Skeletal muscle satellite cell (primary cell): Measurements from ENCODE around the gene SHROOM1.

ENCODE experiments used
- H3K27me3 ChIP-seq: 2 replicates; pipeline ENCODE4 v1.7.0; 2013; ENCODE audit warnings: low read length; ENCODE audit not compliant: control insufficient read depth, insufficient read depth
- H3K36me3 ChIP-seq: 2 replicates; pipeline ENCODE4 v1.7.0; 2013; ENCODE audit warnings: mild to moderate bottlenecking, control low read depth, low read length; ENCODE audit not compliant: insufficient read depth
- H3K4me1 ChIP-seq: 2 replicates; pipeline ENCODE4 v1.7.0; 2013; ENCODE audit warnings: low read length; ENCODE audit not compliant: control insufficient read depth, insufficient read depth
- H3K4me2 ChIP-seq: 2 replicates; pipeline ENCODE4 v1.7.0; 2013; ENCODE audit warnings: mild to moderate bottlenecking, low read length
- H3K4me3 ChIP-seq: 2 replicates; pipeline ENCODE4 v1.7.0; 2013; ENCODE audit warnings: low read length
- H3K9ac ChIP-seq: 2 replicates; pipeline ENCODE4 v1.7.0; 2013; ENCODE audit warnings: mild to moderate bottlenecking, low read depth, low read length, moderate library complexity
- H3K9me3 ChIP-seq: replicated peaks from 2 replicates; pipeline ENCODE4 v1.7.0; 2013; ENCODE audit warnings: mild to moderate bottlenecking, control low read depth, low read length

Gene SHROOM1

DNA sequence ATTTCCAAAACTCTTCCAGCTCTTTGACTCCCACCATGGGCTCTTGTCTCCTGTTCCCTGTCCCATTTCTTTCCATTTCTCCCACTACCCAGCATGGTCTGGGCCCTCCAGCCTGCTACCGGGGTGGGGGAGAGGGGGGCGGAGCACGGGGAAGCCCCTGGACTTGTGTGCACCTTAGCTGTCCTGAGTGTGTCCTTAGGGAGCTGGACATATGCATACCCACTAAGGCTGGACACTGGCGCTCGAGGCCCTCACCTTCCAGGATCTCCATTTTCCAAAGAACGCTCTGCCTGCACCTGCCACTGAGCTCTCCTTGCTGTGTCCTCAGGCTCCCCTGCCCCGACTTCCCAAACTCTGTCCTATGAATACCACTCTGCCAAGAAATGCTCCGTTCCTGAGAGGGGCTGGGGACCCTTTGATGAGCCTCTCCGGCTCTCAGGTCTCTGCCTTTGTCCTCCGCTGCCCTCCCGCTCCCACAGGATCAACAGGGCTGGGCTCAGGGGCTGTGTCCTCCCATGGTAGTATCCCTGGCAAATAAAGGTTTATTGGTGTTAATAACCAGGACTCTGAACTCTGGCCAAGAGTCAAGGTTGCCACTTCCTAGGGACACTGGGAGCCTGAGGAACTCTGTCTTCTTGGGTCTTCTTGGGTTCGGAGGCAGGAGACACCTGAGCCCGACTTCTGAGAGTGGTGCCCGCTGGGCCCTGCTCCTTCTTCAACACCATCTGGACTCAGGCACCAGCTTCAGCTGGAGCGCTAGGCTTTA lies 831 bp upstream of the SHROOM1 start:
- H3K9me3 ChIP-seq, result no peaks in the 10 kb centered on the region
- peaks cover 8% of the 10 kb centered on the region for H3K4me1 ChIP-seq
- H3K4me2 ChIP-seq, result peak overlapping the region; percentile 99
- H3K9ac ChIP-seq, result peak overlapping the region; percentile 89
- H3K27me3 ChIP-seq, result no peaks in the 10 kb centered on the region
- H3K36me3 ChIP-seq, result no peaks in the 10 kb centered on the region
- H3K4me3 ChIP-seq, result peak overlapping the region; percentile 99

DNA sequence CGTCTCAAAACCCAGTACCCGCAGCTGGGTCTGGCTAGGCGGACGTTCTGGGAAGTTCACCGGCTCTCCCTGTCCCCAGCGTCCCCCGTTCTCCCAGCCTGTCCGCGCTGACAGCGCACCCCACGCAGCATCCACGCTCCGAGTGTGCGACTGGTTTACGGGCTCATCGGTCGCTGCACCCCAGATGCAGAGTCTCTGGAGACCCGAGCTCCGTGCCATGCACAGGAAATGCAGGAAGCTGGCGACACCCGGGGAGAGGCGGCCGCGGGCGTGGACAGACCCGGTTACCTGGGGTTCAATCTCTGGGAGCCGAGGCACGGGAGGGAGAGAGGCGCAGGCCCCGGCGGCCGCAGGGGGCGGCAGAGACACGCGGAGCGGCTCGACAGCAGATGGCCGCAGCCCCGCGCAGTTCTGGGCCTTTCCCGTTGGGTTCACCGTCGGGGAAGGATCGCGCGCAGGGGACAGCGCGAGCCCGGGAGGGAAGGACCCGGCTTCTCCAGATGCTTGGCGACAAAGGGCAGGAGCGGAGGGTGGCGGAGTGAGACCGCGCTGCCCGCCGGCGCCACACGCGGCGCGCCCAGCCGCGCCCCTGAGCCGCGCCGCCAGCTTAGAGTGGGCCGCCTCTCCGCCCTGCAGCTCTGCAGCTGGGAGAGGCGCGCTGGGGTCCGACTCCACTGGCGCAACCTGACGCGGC lies 558 bp downstream of the SHROOM1 start:
- Histone ChIP-seq H3K9ac (peak overlapping the region; percentile 89), H3K27me3 (no peaks in the 10 kb centered on the region)

DNA sequence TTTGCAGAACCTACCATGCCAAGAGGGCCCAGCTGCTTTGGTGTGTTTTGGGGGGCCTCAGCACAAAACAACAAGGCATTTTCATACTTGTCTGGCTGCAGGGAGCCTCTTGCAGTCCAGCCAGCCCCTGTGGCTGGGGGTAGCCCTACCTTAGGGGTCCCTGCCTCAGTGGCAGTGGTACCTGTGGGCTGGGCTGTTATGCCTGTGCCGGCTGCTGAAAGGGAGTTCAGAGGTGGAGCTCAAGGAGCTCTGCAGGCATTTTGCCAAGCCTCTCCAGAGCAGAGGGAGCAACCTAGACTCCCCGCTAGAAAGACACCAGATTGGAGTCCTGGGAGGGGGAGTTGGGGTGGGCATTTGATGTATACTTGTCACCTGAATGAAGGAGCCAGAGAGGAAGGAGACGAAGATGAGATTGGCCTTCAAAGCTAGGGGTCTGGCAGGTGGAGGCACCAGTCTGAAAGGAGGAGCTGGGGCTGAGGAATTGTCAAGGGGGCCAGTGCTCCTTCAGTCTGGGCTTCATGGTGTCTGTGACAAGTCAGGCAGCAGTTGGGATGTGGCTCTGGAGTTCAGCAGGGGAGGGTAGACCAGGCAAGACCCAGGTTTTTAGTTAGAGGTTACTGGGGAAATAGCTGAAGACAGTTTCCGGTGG lies 1.5 kb downstream of the SHROOM1 start:
- Histone ChIP-seq H3K9ac (peak overlapping the region; percentile 89), H3K4me3 (no peak overlapping the region), H3K4me1 (peaks cover 8% of the 10 kb centered on the region), H3K36me3 (peaks cover 8% of the 10 kb centered on the region), H3K27me3 (no peaks in the 10 kb centered on the region), H3K9me3 (no peaks in the 10 kb centered on the region), H3K4me2 (peak overlapping the region; percentile 99)

More for the DNA sequence above, 558 bp downstream of the SHROOM1 start:
- Histone ChIP-seq H3K36me3 (peaks cover 4% of the 10 kb centered on the region), H3K4me1 (peaks cover 8% of the 10 kb centered on the region), H3K9me3 (no peaks in the 10 kb centered on the region), H3K4me2 (peak overlapping the region; percentile 99), H3K4me3 (peak overlapping the region; percentile 99)

DNA sequence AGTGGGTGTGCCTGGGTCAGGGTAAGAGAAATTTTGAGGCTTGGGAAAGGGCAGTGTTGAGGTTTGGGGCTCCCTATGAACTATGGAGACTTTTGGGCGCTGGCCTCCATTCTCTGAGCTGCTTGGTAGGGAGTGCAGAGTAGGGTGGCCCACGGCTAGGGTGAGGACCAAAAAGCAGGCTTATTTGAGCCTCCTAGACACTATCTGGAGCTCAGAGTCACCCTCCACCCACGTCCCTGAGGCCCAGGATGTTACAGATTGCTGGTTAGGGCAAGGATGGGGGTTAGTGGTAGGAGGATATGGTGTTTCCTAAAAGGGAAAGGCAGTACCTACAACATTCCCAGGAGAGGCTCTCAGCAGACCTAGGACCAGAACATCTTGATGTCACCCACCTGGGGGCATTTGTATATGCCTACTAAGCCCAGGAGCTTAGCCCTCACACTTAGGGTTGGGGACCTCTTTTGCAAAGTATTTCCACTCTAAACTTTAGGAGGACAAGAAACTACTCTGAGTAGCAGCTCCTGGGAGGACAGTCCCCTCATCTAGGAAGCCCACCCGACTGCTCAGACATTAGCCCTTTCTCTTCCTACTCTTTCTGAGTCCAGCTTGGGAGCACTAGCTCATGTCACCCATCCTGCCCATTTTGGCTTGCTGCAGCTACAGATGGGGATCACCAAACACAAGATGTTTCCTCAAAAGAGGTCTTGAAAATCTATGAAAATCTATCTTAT lies 2.3 kb downstream of the SHROOM1 start:
- Histone ChIP-seq H3K36me3 (peaks cover 11% of the 10 kb centered on the region), H3K4me1 (peaks cover 8% of the 10 kb centered on the region), H3K4me2 (no peak overlapping the region), H3K9ac (no peak overlapping the region), H3K9me3 (no peaks in the 10 kb centered on the region), H3K27me3 (no peaks in the 10 kb centered on the region), H3K4me3 (no peak overlapping the region)

DNA sequence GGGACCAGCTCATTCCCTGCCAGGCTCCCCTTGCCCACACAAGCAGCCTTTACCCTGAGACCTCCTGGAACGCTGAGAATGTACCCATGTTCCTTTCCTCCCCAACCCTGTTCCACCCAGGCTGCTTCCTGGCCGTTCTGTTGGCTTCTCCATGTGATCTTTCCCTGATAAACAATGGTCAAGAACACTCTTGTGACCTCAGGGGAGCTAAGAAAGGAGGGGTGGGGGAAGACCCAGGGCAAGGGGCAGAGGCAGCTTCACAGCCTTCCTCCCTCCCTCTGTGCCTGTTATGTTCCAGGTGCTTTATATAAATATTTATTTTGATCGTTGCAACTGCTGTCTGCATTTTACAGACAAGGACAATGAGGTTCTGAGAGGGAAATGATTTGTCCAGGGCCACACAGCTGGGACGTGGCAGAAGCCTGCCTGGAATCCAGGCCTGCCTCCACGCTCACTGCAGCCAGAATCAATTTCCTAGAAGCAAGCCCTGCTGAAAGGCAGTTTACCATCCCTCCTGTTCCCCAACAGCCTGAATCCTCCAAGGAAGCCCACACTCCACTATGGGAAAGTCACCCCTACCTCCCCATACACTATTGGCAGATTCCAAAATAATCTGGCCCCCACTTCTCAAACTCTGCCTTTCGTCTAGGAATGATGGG lies 3.9 kb downstream of the SHROOM1 start:
- Histone ChIP-seq H3K9me3 (no peaks in the 10 kb centered on the region), H3K4me1 (peaks cover 8% of the 10 kb centered on the region), H3K9ac (no peak overlapping the region), H3K36me3 (peaks cover 11% of the 10 kb centered on the region), H3K4me3 (no peak overlapping the region), H3K27me3 (no peaks in the 10 kb centered on the region), H3K4me2 (no peak overlapping the region)

DNA sequence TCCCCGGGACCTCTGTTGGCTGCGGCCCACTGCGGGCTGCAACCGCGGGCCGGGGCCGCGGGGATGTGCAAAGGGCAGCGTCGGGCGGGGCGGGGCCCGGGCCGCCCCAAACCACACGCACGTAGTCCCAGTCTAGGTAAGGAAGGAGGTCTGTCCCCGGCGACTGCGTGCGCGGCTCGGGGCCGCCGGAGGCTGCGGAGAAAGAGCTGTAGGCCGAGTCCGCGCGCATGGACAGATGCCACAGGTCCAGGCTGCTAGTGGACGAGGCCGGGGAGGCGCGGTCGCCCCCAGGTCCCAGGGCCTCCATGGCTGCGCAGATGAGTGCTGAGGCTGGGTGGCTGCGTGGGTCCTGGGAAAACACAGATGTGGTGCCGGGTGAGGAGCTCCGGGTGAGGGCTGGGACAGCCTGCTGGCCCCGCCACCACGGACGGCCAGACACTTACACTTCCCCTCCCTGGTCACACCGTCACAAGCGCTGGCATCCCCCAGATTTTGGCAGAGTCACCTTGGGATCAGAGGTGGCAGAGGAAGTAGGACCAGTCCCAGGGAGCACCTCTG lies 4.5 kb downstream of the SHROOM1 start:
- Histone ChIP-seq H3K36me3 (peaks cover 11% of the 10 kb centered on the region), H3K27me3 (no peaks in the 10 kb centered on the region), H3K9me3 (no peaks in the 10 kb centered on the region), H3K9ac (no peak overlapping the region), H3K4me3 (no peak overlapping the region), H3K4me1 (peaks cover 8% of the 10 kb centered on the region), H3K4me2 (no peak overlapping the region)

DNA sequence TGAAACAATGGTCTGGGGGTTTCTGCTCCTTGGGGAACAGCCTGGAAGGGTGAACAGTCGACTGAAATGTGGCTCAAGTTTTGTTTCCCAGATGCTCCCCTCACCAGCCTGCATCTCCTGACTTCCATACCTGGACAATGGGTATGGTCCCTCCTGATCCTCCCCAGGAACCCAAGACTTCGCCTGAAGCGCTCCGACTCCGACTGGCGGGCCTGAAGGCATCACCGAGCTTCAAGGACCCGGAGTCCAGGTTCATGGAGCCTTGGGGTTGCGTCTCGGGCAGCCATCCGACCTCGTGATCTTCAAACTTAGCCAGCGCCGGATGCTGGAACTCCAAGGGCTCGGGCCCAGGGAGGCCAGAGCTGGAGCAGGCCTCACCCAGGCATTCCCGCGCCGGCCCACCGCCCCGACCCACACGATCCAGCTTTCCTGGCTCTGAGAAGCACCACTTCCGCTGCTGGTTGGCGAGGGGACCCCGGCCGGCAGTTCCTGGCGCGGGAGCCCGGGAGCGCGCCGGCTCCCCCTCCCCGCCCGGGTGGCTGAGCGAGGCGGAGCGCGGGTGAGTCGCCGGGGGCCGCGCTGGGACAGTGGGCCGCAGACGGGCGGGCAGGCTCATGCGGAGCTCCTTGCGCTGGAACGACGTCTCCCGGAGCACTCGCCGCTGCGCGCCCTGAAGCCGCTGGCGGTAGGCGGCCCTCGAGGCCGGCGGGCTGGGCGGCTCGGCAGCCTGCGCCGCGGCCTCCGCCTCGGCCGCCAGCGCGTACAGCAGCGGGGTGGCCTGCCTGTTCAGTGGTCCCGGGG lies 5.2 kb downstream of the SHROOM1 start:
- H3K27me3 ChIP-seq, result no peaks in the 10 kb centered on the region
- no peak overlapping the region for H3K4me3 ChIP-seq
- no peaks in the 10 kb centered on the region for H3K9me3 ChIP-seq
- peaks cover 8% of the 10 kb centered on the region for H3K4me1 ChIP-seq
- H3K9ac ChIP-seq, result no peak overlapping the region
- no peak overlapping the region for H3K4me2 ChIP-seq
- peaks cover 11% of the 10 kb centered on the region for H3K36me3 ChIP-seq

DNA sequence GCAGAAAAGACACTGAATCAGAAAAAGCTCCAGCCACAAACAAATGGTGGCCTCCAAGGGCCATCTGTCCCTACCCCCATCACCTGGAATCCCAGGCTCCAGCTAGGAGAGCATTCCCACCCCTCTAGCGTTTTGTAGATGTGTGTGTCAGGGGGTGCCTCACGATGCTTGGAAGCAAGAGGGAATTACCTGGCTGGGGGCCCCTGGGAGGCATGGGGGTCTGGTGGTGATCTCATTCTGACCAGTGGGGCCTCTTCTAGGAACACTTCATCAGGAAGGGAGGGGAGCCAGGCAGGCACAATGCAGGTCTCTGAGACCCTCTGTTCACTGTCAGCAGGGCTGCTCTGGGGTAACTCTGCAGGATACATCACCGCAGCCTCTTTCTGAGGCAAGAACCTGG lies 6.0 kb downstream of the SHROOM1 start:
- Histone ChIP-seq H3K4me3 (no peak overlapping the region), H3K27me3 (no peaks in the 10 kb centered on the region), H3K4me2 (no peak overlapping the region), H3K9ac (no peak overlapping the region), H3K9me3 (no peaks in the 10 kb centered on the region), H3K36me3 (peaks cover 11% of the 10 kb centered on the region), H3K4me1 (peaks cover 4% of the 10 kb centered on the region)

DNA sequence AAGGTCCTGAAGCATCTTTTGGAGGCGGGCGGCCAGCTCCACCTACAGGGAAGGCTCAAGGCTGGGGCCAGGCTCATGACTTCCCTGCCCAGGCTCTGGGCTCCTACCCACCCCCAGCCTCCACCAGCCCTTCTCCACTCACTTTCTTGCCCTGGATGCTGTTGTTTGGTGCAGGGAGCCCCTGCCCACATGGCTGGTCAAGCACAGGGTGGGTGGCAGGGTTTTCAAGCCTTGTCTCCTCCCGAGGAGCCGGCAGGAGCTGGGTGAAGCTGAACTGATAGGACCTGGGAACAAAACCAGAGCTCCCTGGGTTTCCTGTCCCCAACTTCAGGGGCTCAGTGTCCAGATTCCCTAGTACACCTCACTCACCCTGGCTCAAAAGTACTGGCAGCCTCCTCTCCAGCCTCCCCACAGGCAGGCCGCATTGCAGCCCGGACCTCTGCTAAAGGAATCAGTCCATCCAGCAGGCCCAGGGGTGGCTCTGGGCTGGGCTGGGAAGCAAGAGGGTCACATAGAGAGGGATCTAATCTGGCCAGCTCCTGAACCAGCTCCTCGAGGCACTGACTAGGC lies 6.9 kb downstream of the SHROOM1 start:
- H3K4me1 ChIP-seq, result no peaks in the 10 kb centered on the region
- H3K9me3 ChIP-seq, result no peaks in the 10 kb centered on the region
- H3K4me2 ChIP-seq, result no peak overlapping the region
- no peak overlapping the region for H3K9ac ChIP-seq
- H3K36me3 ChIP-seq, result peaks cover 11% of the 10 kb centered on the region
- no peak overlapping the region for H3K4me3 ChIP-seq
- H3K27me3 ChIP-seq, result no peaks in the 10 kb centered on the region
